ENCODE measurements around the gene MED12L. TPM values are rescaled to one million over a fixed set of nuclear protein-coding genes. Genes with fewer than 3 reads are reported as not detected.

Gene MED12L
- total RNA-seq, 1 donor, result 4.0 TPM

- H3K9me3 ChIP-seq (ENCODE audit: low read depth, low read length), result no peaks in the 10 kb centered on the region
- no peak overlapping the region for H3K4me3 ChIP-seq (ENCODE audit: low read length)
- peaks cover 15% of the 10 kb centered on the region for H3K4me1 ChIP-seq (ENCODE audit: insufficient read depth, low read length)
- no peaks in the 10 kb centered on the region for H3K27me3 ChIP-seq (ENCODE audit: insufficient read depth, low read length)
Measured at GRCh38 chr3:151443583-151443982, 358.1 kb downstream of the MED12L start.

- Histone ChIP-seq H3K4me1 (ENCODE audit: insufficient read depth, low read length) (peaks cover 15% of the 10 kb centered on the region), H3K4me3 (ENCODE audit: low read length) (no peak overlapping the region), H3K9me3 (ENCODE audit: low read depth, low read length) (no peaks in the 10 kb centered on the region), H3K27me3 (ENCODE audit: insufficient read depth, low read length) (no peaks in the 10 kb centered on the region)
Measured at GRCh38 chr3:151445273-151446001, 360.0 kb downstream of the MED12L start.

GRCh38 chr3:151446002-151446340 is 360.5 kb downstream of the MED12L start:
- no peak overlapping the region for H3K4me3 ChIP-seq (ENCODE audit: low read length)
- H3K9me3 ChIP-seq (ENCODE audit: low read depth, low read length), result no peaks in the 10 kb centered on the region
- peaks cover 15% of the 10 kb centered on the region for H3K4me1 ChIP-seq (ENCODE audit: insufficient read depth, low read length)
- no peaks in the 10 kb centered on the region for H3K27me3 ChIP-seq (ENCODE audit: insufficient read depth, low read length)

- Histone ChIP-seq H3K4me3 (ENCODE audit: low read length) (no peak overlapping the region), H3K27me3 (ENCODE audit: insufficient read depth, low read length) (no peaks in the 10 kb centered on the region), H3K4me1 (ENCODE audit: insufficient read depth, low read length) (no peaks in the 10 kb centered on the region), H3K9me3 (ENCODE audit: low read depth, low read length) (no peaks in the 10 kb centered on the region)
Measured at GRCh38 chr3:151452368-151452767, 366.9 kb downstream of the MED12L start.

GRCh38 chr3:151452841-151453240 is 367.4 kb downstream of the MED12L start:
- Histone ChIP-seq H3K4me3 (ENCODE audit: low read length) (no peak overlapping the region), H3K9me3 (ENCODE audit: low read depth, low read length) (no peaks in the 10 kb centered on the region), H3K4me1 (ENCODE audit: insufficient read depth, low read length) (no peaks in the 10 kb centered on the region), H3K27me3 (ENCODE audit: insufficient read depth, low read length) (no peaks in the 10 kb centered on the region)

- Histone ChIP-seq H3K4me1 (ENCODE audit: insufficient read depth, low read length) (peaks cover 4% of the 10 kb centered on the region), H3K27me3 (ENCODE audit: insufficient read depth, low read length) (peaks cover 16% of the 10 kb centered on the region), H3K4me3 (ENCODE audit: low read length) (no peak overlapping the region), H3K9me3 (ENCODE audit: low read depth, low read length) (no peaks in the 10 kb centered on the region)
Measured at GRCh38 chr3:151456065-151456464, 370.6 kb downstream of the MED12L start.

GRCh38 chr3:151459358-151459757 is 373.9 kb downstream of the MED12L start:
- Histone ChIP-seq H3K9me3 (ENCODE audit: low read depth, low read length) (no peaks in the 10 kb centered on the region), H3K4me3 (ENCODE audit: low read length) (no peak overlapping the region), H3K27me3 (ENCODE audit: insufficient read depth, low read length) (peaks cover 36% of the 10 kb centered on the region), H3K4me1 (ENCODE audit: insufficient read depth, low read length) (peaks cover 5% of the 10 kb centered on the region)

- H3K9me3 ChIP-seq (ENCODE audit: low read depth, low read length), result no peaks in the 10 kb centered on the region
- H3K4me1 ChIP-seq (ENCODE audit: insufficient read depth, low read length), result peaks cover 5% of the 10 kb centered on the region
- peaks cover 36% of the 10 kb centered on the region for H3K27me3 ChIP-seq (ENCODE audit: insufficient read depth, low read length)
- no peak overlapping the region for H3K4me3 ChIP-seq (ENCODE audit: low read length)
Measured at GRCh38 chr3:151460228-151460627, 374.8 kb downstream of the MED12L start.

- Histone ChIP-seq H3K4me3 (ENCODE audit: low read length) (no peak within 1 kb of the TSS), H3K27me3 (ENCODE audit: insufficient read depth, low read length) (peaks cover 36% of the 10 kb centered on the region), H3K4me1 (ENCODE audit: insufficient read depth, low read length) (peaks cover 5% of the 10 kb centered on the region), H3K9me3 (ENCODE audit: low read depth, low read length) (no peaks in the 10 kb centered on the region)
Measured at GRCh38 chr3:151460774-151461450, 375.4 kb downstream of the MED12L start, which contains the start of gene IGSF10. IGSF10 (minus strand) TSS chr3:151461061; CDS start chr3:151458709, 2,352 bp downstream.

- Histone ChIP-seq H3K4me3 (ENCODE audit: low read length) (no peak overlapping the region), H3K27me3 (ENCODE audit: insufficient read depth, low read length) (peaks cover 36% of the 10 kb centered on the region), H3K9me3 (ENCODE audit: low read depth, low read length) (no peaks in the 10 kb centered on the region), H3K4me1 (ENCODE audit: insufficient read depth, low read length) (peaks cover 5% of the 10 kb centered on the region)
Measured at GRCh38 chr3:151462278-151462780, 376.9 kb downstream of the MED12L start.

GRCh38 chr3:151462991-151463390 is 377.5 kb downstream of the MED12L start:
- Histone ChIP-seq H3K27me3 (ENCODE audit: insufficient read depth, low read length) (peaks cover 36% of the 10 kb centered on the region), H3K4me3 (ENCODE audit: low read length) (no peak overlapping the region), H3K4me1 (ENCODE audit: insufficient read depth, low read length) (peaks cover 5% of the 10 kb centered on the region), H3K9me3 (ENCODE audit: low read depth, low read length) (no peaks in the 10 kb centered on the region)

GRCh38 chr3:151467069-151467468 is 381.6 kb downstream of the MED12L start:
- no peak overlapping the region for H3K4me3 ChIP-seq (ENCODE audit: low read length)
- no peaks in the 10 kb centered on the region for H3K9me3 ChIP-seq (ENCODE audit: low read depth, low read length)
- H3K4me1 ChIP-seq (ENCODE audit: insufficient read depth, low read length), result no peaks in the 10 kb centered on the region
- H3K27me3 ChIP-seq (ENCODE audit: insufficient read depth, low read length), result peaks cover 10% of the 10 kb centered on the region

- no peak overlapping the region for H3K4me3 ChIP-seq (ENCODE audit: low read length)
- H3K4me1 ChIP-seq (ENCODE audit: insufficient read depth, low read length), result no peaks in the 10 kb centered on the region
- H3K27me3 ChIP-seq (ENCODE audit: insufficient read depth, low read length), result no peaks in the 10 kb centered on the region
- H3K9me3 ChIP-seq (ENCODE audit: low read depth, low read length), result no peaks in the 10 kb centered on the region
Measured at GRCh38 chr3:151468284-151468917, 382.9 kb downstream of the MED12L start.

GRCh38 chr3:151476344-151477018 is 391.0 kb downstream of the MED12L start:
- no peak overlapping the region for H3K4me3 ChIP-seq (ENCODE audit: low read length)
- H3K9me3 ChIP-seq (ENCODE audit: low read depth, low read length), result no peaks in the 10 kb centered on the region
- H3K27me3 ChIP-seq (ENCODE audit: insufficient read depth, low read length), result no peaks in the 10 kb centered on the region
- no peaks in the 10 kb centered on the region for H3K4me1 ChIP-seq (ENCODE audit: insufficient read depth, low read length)
